K562 (cell line): ENCODE results near the gene HTR3E. TPM values are rescaled to one million over a fixed set of nuclear protein-coding genes. Genes with fewer than 3 reads are reported as not detected.

ENCODE experiments used
- DACH1 ChIP-seq: fragments of 450-650 bp; IDR thresholded peaks from 2 replicates; pipeline ENCODE4 v1.6.1; 2018; ENCODE audit not compliant: partially characterized antibody
- JUN ChIP-seq, 2 experiments: sonication (generic) in 1 of 2; formaldehyde crosslinking in 1 of 2; IDR thresholded peaks; 2 replicates each; pipeline versions ENCODE4 v1.6.1 to v1.8.0; 2012 to 2022; ENCODE audit warnings: borderline replicate concordance in 2 of 2, mild to moderate bottlenecking in 2 of 2, improper control_type of control experiment in 1 of 2, low read depth in 1 of 2, low read length in 1 of 2, missing genetic modification reagents in 1 of 2
- KAT7 ChIP-seq: sonication (generic); formaldehyde crosslinking; IDR thresholded peaks from 2 replicates; pipeline ENCODE4 v1.8.0; 2022; ENCODE audit warnings: missing genetic modification reagents, mild to moderate bottlenecking, borderline replicate concordance
- MXI1 ChIP-seq: IDR thresholded peaks from 2 replicates; pipeline ENCODE4 v1.6.1; 2011; ENCODE audit warnings: low read depth, mild to moderate bottlenecking, improper control_type of control experiment, low read length
- NELFE ChIP-seq: IDR thresholded peaks from 2 replicates; pipeline ENCODE4 v1.6.1; 2011; ENCODE audit warnings: mild to moderate bottlenecking; ENCODE audit not compliant: insufficient read depth, insufficient read length
- NR2C1 ChIP-seq, 2 experiments: fragments of 450-650 bp; IDR thresholded peaks; 2 replicates each; pipeline ENCODE4 v1.6.1; 2017; ENCODE audit warnings: mild to moderate bottlenecking in 2 of 2, antibody characterized with exemption in 1 of 2, inconsistent platforms in 1 of 2, missing compliant biosample characterization in 1 of 2, missing genetic modification characterization in 1 of 2
- PCBP2 ChIP-seq: fragments of 200-400 bp; formaldehyde crosslinking; IDR thresholded peaks from 2 replicates; pipeline ENCODE4 v1.6.1; 2018; ENCODE audit warnings: low read length, low read depth, mild to moderate bottlenecking, moderate library complexity; ENCODE audit not compliant: poor library complexity, severe bottlenecking
- RAD51 ChIP-seq: fragments of 450-650 bp; IDR thresholded peaks from 2 replicates; pipeline ENCODE4 v1.7.1; 2016; ENCODE audit warnings: low read depth, mild to moderate bottlenecking, borderline replicate concordance
- RBBP5 ChIP-seq: fragments of 200-600 bp; sonication (generic); IDR thresholded peaks from 2 replicates; pipeline ENCODE4 v1.6.1; 2012; ENCODE audit warnings: borderline replicate concordance, mild to moderate bottlenecking, low read length, control low read depth, inconsistent platforms; ENCODE audit not compliant: insufficient read depth, poor library complexity, severe bottlenecking
- SMAD4 ChIP-seq: fragments of 250-450 bp; sonication (Bioruptor Pico); conservative IDR thresholded peaks from 2 replicates; pipeline ENCODE4 v1.8.0; 2021; ENCODE audit warnings: inconsistent platforms, mild to moderate bottlenecking, moderate library complexity
- TAL1 ChIP-seq: fragments of 450-650 bp; IDR thresholded peaks from 2 replicates; pipeline ENCODE4 v1.6.1; 2016; ENCODE audit warnings: mild to moderate bottlenecking
- U2AF1 ChIP-seq: fragments of 200-400 bp; formaldehyde crosslinking; optimal IDR thresholded peaks from 2 replicates; pipeline ENCODE3; 2017; ENCODE audit warnings: mild to moderate bottlenecking, low read depth, low read length, moderate library complexity
- ZNF24 ChIP-seq: fragments of 450-650 bp; IDR thresholded peaks from 2 replicates; pipeline ENCODE4 v1.6.1; 2016
- ZNF707 ChIP-seq: fragments of 250-450 bp; sonication (Bioruptor Pico); conservative IDR thresholded peaks from 2 replicates; pipeline ENCODE4 v1.8.0; 2022; ENCODE audit warnings: inconsistent platforms, mild to moderate bottlenecking, moderate library complexity
- polyA plus RNA-seq, 8 experiments: library from polyadenylated mRNA; depleted of rRNA in 4 of 8; stranded (reverse) in 5 of 8; unstranded in 3 of 8; fragments of >200 nt; fragmentation: Nextera tagmentation in 2 of 8; fragmentation: Illumina TruSeq in 1 of 8; extraction: Ambion mirVana in 2 of 8; extraction: Trizol in 1 of 8; gene quantifications; 2 replicates each; pipeline versions ENCODE4 v1.2.1 to v1.2.3, GENCODE V29; 2011 to 2014; ENCODE audit warnings: inconsistent platforms in 1 of 8, missing spikeins in 1 of 8
- total RNA-seq, 7 experiments: library from RNA; depleted of rRNA in 6 of 7; stranded (reverse); fragments of >200 nt in 6 of 7; fragmentation: Illumina TruSeq in 2 of 7; extraction: Trizol in 2 of 7; gene quantifications; 2 replicates each; pipeline versions ENCODE4 v1.2.1 to v1.2.3, GENCODE V29; 2011 to 2021; ENCODE audit warnings: low replicate concordance in 1 of 7
- TF ChIP-seq, protein P1 (sequence below), 3 experiments: fragments of 200-800 bp in 1 of 3; sonication (Bioruptor generic) in 1 of 3; sonication (generic) in 1 of 3; formaldehyde crosslinking in 1 of 3; IDR thresholded peaks; 2 replicates each; pipeline versions ENCODE4 v1.6.1 to v1.8.0; 2016 to 2022; ENCODE audit warnings: mild to moderate bottlenecking in 2 of 3, missing compliant biosample characterization in 2 of 3, missing genetic modification characterization in 2 of 3, missing genetic modification reagents in 1 of 3
- TF ChIP-seq, protein P2 (sequence below): sonication (generic); formaldehyde crosslinking; IDR thresholded peaks from 2 replicates; pipeline ENCODE4 v1.8.0; 2022; ENCODE audit warnings: missing genetic modification reagents, mild to moderate bottlenecking, moderate library complexity, borderline replicate concordance
- TF ChIP-seq, protein P3 (sequence below): sonication (generic); formaldehyde crosslinking; IDR thresholded peaks from 2 replicates; pipeline ENCODE4 v1.8.0; 2023; ENCODE audit warnings: mild to moderate bottlenecking, missing genetic modification reagents
- TF ChIP-seq, protein P4 (sequence below): fragments of 450-650 bp; IDR thresholded peaks from 2 replicates; pipeline ENCODE4 v1.6.1; 2017; ENCODE audit warnings: antibody characterized with exemption, mild to moderate bottlenecking

HTR3E gene
- total and polyA plus RNA-seq, 9 of the 15 experiments (the other 6 are each of a cell fraction or from before 2014, with no cell fraction given) = not detected

DNA sequence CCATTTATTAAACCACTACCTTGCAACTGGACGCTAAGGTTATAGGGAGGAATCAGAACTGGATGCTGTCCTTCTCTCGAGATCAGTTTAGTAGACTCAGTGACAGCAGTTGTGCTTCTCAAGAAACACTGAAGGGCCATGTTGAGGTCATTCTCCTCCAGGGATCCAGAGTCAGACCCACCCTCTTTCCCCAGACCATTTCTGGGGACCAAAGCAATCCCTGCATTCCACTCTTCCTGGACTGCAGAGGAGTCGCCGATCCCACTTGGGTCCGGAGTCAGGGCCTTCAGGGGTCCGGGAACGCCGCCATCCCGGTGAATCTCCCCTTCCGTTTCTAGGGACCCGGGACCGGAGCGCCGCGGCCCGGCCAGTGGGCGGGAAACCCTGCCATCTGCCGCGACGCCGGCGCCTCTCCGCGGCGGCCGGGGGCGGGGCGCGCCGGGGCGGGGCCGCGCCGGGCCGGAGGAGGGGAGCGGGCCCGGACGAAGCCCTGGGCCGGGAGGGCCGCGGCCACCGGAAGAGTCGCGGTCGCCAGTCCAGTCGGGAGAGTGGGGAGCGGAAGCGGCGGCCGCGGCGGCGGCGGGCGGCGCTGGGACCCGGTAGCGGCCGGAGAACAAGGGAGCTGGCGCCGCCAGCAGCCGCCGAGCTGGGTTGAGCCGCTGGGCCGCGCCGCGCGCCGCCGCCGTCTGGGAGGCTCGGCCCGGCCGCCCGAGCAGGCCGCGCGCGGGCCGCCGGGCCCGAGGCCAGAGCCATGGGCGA lies 58.2 kb downstream of the HTR3E start, which contains the start of gene DVL3 (continued):
- TF ChIP-seq MXI1 (no peak), PCBP2 (no peak), KAT7 (CRISPR knock-in tag) (no peak), TAL1 (no peak), SMAD4 (peak; percentile 96), RBBP5 (peak; percentile 74), U2AF1 (no peak), ZNF707 (CRISPR knock-in tag) (no peak), NR2C1 (IDR thresholded peaks at IDR 0.05) (0 out of 2 replicates have a peak, but pooled peaks have one; percentile 15), NR2C1 (tag; IDR thresholded peaks at IDR 0.05) (no peak), RAD51 (no peak), JUN (IDR thresholded peaks at IDR 0.05; ENCODE audit: borderline replicate concordance, low read depth, low read length) (0 out of 2 replicates have a peak, but pooled peaks have one; percentile 7), JUN (CRISPR knock-in tag; IDR thresholded peaks at IDR 0.05; ENCODE audit: borderline replicate concordance) (no peak), DACH1 (no peak), ZNF24 (no peak), NELFE (no peak)
- TF ChIP-seq, protein P1, sequence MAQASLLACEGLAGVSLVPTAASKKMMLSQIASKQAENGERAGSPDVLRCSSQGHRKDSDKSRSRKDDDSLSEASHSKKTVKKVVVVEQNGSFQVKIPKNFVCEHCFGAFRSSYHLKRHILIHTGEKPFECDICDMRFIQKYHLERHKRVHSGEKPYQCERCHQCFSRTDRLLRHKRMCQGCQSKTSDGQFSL (CRISPR knock-in tag; IDR thresholded peaks at IDR 0.05) = no peak; the same call in 1 of the 2 replicates
- TF ChIP-seq, protein P1 (tag; IDR thresholded peaks at IDR 0.05) = no peak
- TF ChIP-seq, protein P2, sequence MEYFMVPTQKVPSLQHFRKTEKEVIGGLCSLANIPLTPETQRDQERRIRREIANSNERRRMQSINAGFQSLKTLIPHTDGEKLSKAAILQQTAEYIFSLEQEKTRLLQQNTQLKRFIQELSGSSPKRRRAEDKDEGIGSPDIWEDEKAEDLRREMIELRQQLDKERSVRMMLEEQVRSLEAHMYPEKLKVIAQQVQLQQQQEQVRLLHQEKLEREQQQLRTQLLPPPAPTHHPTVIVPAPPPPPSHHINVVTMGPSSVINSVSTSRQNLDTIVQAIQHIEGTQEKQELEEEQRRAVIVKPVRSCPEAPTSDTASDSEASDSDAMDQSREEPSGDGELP (CRISPR knock-in tag) = peak; percentile 17; the same call in 1 of the 2 replicates
- TF ChIP-seq, protein P3, sequence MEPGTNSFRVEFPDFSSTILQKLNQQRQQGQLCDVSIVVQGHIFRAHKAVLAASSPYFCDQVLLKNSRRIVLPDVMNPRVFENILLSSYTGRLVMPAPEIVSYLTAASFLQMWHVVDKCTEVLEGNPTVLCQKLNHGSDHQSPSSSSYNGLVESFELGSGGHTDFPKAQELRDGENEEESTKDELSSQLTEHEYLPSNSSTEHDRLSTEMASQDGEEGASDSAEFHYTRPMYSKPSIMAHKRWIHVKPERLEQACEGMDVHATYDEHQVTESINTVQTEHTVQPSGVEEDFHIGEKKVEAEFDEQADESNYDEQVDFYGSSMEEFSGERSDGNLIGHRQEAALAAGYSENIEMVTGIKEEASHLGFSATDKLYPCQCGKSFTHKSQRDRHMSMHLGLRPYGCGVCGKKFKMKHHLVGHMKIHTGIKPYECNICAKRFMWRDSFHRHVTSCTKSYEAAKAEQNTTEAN (CRISPR knock-in tag) = no peak
- TF ChIP-seq, protein P4, sequence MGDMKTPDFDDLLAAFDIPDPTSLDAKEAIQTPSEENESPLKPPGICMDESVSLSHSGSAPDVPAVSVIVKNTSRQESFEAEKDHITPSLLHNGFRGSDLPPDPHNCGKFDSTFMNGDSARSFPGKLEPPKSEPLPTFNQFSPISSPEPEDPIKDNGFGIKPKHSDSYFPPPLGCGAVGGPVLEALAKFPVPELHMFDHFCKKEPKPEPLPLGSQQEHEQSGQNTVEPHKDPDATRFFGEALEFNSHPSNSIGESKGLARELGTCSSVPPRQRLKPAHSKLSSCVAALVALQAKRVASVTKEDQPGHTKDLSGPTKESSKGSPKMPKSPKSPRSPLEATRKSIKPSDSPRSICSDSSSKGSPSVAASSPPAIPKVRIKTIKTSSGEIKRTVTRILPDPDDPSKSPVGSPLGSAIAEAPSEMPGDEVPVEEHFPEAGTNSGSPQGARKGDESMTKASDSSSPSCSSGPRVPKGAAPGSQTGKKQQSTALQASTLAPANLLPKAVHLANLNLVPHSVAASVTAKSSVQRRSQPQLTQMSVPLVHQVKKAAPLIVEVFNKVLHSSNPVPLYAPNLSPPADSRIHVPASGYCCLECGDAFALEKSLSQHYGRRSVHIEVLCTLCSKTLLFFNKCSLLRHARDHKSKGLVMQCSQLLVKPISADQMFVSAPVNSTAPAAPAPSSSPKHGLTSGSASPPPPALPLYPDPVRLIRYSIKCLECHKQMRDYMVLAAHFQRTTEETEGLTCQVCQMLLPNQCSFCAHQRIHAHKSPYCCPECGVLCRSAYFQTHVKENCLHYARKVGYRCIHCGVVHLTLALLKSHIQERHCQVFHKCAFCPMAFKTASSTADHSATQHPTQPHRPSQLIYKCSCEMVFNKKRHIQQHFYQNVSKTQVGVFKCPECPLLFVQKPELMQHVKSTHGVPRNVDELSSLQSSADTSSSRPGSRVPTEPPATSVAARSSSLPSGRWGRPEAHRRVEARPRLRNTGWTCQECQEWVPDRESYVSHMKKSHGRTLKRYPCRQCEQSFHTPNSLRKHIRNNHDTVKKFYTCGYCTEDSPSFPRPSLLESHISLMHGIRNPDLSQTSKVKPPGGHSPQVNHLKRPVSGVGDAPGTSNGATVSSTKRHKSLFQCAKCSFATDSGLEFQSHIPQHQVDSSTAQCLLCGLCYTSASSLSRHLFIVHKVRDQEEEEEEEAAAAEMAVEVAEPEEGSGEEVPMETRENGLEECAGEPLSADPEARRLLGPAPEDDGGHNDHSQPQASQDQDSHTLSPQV = 0 out of 2 replicates have a peak, but pooled peaks have one; percentile 37
